ENCODE measurements around the gene UBE2B.

DNA sequence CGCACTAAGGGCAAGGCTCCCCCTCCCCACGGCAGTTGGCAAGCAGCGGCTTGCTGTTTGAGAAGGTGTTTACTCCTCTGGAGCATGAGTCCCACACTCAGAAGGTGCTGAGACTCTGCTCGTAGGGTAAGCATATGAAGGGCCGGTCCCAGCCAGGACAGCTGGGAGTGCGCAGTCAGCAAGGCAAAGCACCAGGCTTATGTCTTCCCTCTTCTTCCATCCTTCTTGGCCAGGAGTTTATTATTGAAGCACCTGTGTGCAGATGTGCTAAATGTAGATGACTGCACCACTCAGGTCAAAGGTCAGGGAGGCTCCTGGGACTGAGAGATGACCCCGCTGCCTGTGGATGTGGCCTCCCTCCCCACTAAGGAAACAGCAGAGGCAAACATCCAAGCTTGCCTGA is 67.4 kb downstream of the UBE2B start:
- TF ChIP-seq, protein P1, sequence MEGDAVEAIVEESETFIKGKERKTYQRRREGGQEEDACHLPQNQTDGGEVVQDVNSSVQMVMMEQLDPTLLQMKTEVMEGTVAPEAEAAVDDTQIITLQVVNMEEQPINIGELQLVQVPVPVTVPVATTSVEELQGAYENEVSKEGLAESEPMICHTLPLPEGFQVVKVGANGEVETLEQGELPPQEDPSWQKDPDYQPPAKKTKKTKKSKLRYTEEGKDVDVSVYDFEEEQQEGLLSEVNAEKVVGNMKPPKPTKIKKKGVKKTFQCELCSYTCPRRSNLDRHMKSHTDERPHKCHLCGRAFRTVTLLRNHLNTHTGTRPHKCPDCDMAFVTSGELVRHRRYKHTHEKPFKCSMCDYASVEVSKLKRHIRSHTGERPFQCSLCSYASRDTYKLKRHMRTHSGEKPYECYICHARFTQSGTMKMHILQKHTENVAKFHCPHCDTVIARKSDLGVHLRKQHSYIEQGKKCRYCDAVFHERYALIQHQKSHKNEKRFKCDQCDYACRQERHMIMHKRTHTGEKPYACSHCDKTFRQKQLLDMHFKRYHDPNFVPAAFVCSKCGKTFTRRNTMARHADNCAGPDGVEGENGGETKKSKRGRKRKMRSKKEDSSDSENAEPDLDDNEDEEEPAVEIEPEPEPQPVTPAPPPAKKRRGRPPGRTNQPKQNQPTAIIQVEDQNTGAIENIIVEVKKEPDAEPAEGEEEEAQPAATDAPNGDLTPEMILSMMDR (IDR thresholded peaks at IDR 0.05) = no peak
- no peak for TF ChIP-seq POLR2A (IDR thresholded peaks at IDR 0.05)

Measured in Peyer's patch (tissue), 4 donors.